ENCODE data around the gene OR10T2.
"Not testable (repeated sequence)": the region's sequence is repeated elsewhere in the genome, so short reads cannot be mapped to it uniquely, and the experiment has no call there.

The OR10T2 gene

GRCh38 chr1:158398818-158399514 is at the start of gene OR10T2:
OR10T2 (minus strand) TSS chr1:158399466; CDS start chr1:158399466, 0 bp downstream.
- DNase-seq = no peak

- DNase-seq = no peak
Measured at GRCh38 chr1:158445376-158445775, 46.1 kb upstream of the OR10T2 start.

- DNase-seq = no peak
Measured at GRCh38 chr1:158434741-158435140, 35.5 kb upstream of the OR10T2 start.

- DNase-seq = not testable (repeated sequence)
Measured at GRCh38 chr1:158430163-158430562, 30.9 kb upstream of the OR10T2 start.

GRCh38 chr1:158426137-158426536 is 26.9 kb upstream of the OR10T2 start, which contains the start of gene OR10K2:
OR10K2 (minus strand) TSS chr1:158426237; CDS start chr1:158420866, 5,371 bp downstream.
- no peak for DNase-seq

- DNase-seq = no peak
Measured at GRCh38 chr1:158425027-158425426, 25.8 kb upstream of the OR10T2 start.

GRCh38 chr1:158422212-158422611 is 22.9 kb upstream of the OR10T2 start:
- no peak for DNase-seq

GRCh38 chr1:158417586-158417985 is 18.3 kb upstream of the OR10T2 start:
- DNase-seq = no peak

- no peak for DNase-seq
Measured at GRCh38 chr1:158414651-158415345, 15.5 kb upstream of the OR10T2 start.

- no peak for DNase-seq
Measured at GRCh38 chr1:158407092-158407491, 7.8 kb upstream of the OR10T2 start.

- DNase-seq = no peak
Measured at GRCh38 chr1:158400871-158401270, 1.6 kb upstream of the OR10T2 start.

- DNase-seq = no peak
Measured at GRCh38 chr1:158396646-158397045, 2.6 kb downstream of the OR10T2 start.

GRCh38 chr1:158393476-158393875 is 5.8 kb downstream of the OR10T2 start:
- DNase-seq = no peak

GRCh38 chr1:158391099-158391498 is 8.2 kb downstream of the OR10T2 start:
- DNase-seq = no peak

GRCh38 chr1:158390331-158390730 is 8.9 kb downstream of the OR10T2 start:
- DNase-seq = no peak

- DNase-seq = no peak
Measured at GRCh38 chr1:158374860-158375259, 24.4 kb downstream of the OR10T2 start.

- DNase-seq = not testable (repeated sequence)
Measured at GRCh38 chr1:158374101-158374500, 25.2 kb downstream of the OR10T2 start.

- DNase-seq = no peak
Measured at GRCh38 chr1:158371188-158371953, 27.9 kb downstream of the OR10T2 start.

- no peak for DNase-seq
Measured at GRCh38 chr1:158366783-158367182, 32.5 kb downstream of the OR10T2 start.

- DNase-seq = no peak
Measured at GRCh38 chr1:158362941-158363340, 36.3 kb downstream of the OR10T2 start.

GRCh38 chr1:158362482-158362881 is 36.8 kb downstream of the OR10T2 start:
- no peak for DNase-seq

- no peak for DNase-seq
Measured at GRCh38 chr1:158357441-158357840, 41.8 kb downstream of the OR10T2 start.

GRCh38 chr1:158356616-158357015 is 42.6 kb downstream of the OR10T2 start:
- no peak for DNase-seq

All from bone marrow (tissue), 2 donors.